GM18517 (cell line): ENCODE measurements around the gene CADPS.

Source experiments
- ATAC-seq: cut with Tn5 transposase; IDR thresholded peaks from one replicate; pipeline ENCODE4 v1.9.1; 2021; ENCODE audit warnings: mild to moderate bottlenecking, moderate library complexity; ENCODE audit not compliant: unreplicated experiment

CADPS gene

GRCh38 chr3:62454916-62455315 lies 420.3 kb downstream of the CADPS start:
- no peak for ATAC-seq

- no peak for ATAC-seq
Measured at GRCh38 chr3:62453448-62453847, 421.8 kb downstream of the CADPS start.

GRCh38 chr3:62451211-62451887 lies 423.9 kb downstream of the CADPS start:
- no peak for ATAC-seq

GRCh38 chr3:62446337-62446940 lies 428.8 kb downstream of the CADPS start:
- ATAC-seq, result peak; percentile 73

GRCh38 chr3:62445275-62445674 lies 429.9 kb downstream of the CADPS start:
- no peak for ATAC-seq

GRCh38 chr3:62439978-62440377 lies 435.2 kb downstream of the CADPS start:
- no peak for ATAC-seq

- ATAC-seq, result no peak
Measured at GRCh38 chr3:62439176-62439813, 435.9 kb downstream of the CADPS start.

- no peak for ATAC-seq
Measured at GRCh38 chr3:62436785-62437184, 438.4 kb downstream of the CADPS start.

- ATAC-seq, result no peak
Measured at GRCh38 chr3:62433396-62433795, 441.8 kb downstream of the CADPS start.

GRCh38 chr3:62421207-62421606 lies 454.0 kb downstream of the CADPS start:
- ATAC-seq, result no peak

GRCh38 chr3:62416144-62416543 lies 459.1 kb downstream of the CADPS start:
- ATAC-seq, result no peak

- no peak for ATAC-seq
Measured at GRCh38 chr3:62415312-62415801, 459.9 kb downstream of the CADPS start.

GRCh38 chr3:62414786-62415185 lies 460.4 kb downstream of the CADPS start:
- no peak for ATAC-seq

- ATAC-seq, result no peak
Measured at GRCh38 chr3:62413687-62414086, 461.5 kb downstream of the CADPS start.

- ATAC-seq, result no peak
Measured at GRCh38 chr3:62406945-62407344, 468.3 kb downstream of the CADPS start.

GRCh38 chr3:62405566-62405965 lies 469.6 kb downstream of the CADPS start:
- ATAC-seq, result no peak

GRCh38 chr3:62405135-62405534 lies 470.1 kb downstream of the CADPS start:
- ATAC-seq, result no peak

GRCh38 chr3:62404321-62404720 lies 470.9 kb downstream of the CADPS start:
- ATAC-seq, result no peak

GRCh38 chr3:62403765-62404164 lies 471.5 kb downstream of the CADPS start:
- no peak for ATAC-seq

GRCh38 chr3:62392626-62393292 lies 482.5 kb downstream of the CADPS start:
- ATAC-seq, result no peak

- no peak for ATAC-seq
Measured at GRCh38 chr3:62387251-62387650, 488.0 kb downstream of the CADPS start.
